ENCODE data around the gene CHMP6. TPM values are rescaled to one million over a fixed set of nuclear protein-coding genes. Genes with fewer than 3 reads are reported as not detected.

The CHMP6 gene
- total RNA-seq, 1 experiment from 2014 or later, result 22.0 TPM

- TF ChIP-seq, protein P1, sequence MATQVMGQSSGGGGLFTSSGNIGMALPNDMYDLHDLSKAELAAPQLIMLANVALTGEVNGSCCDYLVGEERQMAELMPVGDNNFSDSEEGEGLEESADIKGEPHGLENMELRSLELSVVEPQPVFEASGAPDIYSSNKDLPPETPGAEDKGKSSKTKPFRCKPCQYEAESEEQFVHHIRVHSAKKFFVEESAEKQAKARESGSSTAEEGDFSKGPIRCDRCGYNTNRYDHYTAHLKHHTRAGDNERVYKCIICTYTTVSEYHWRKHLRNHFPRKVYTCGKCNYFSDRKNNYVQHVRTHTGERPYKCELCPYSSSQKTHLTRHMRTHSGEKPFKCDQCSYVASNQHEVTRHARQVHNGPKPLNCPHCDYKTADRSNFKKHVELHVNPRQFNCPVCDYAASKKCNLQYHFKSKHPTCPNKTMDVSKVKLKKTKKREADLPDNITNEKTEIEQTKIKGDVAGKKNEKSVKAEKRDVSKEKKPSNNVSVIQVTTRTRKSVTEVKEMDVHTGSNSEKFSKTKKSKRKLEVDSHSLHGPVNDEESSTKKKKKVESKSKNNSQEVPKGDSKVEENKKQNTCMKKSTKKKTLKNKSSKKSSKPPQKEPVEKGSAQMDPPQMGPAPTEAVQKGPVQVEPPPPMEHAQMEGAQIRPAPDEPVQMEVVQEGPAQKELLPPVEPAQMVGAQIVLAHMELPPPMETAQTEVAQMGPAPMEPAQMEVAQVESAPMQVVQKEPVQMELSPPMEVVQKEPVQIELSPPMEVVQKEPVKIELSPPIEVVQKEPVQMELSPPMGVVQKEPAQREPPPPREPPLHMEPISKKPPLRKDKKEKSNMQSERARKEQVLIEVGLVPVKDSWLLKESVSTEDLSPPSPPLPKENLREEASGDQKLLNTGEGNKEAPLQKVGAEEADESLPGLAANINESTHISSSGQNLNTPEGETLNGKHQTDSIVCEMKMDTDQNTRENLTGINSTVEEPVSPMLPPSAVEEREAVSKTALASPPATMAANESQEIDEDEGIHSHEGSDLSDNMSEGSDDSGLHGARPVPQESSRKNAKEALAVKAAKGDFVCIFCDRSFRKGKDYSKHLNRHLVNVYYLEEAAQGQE (IDR thresholded peaks at IDR 0.05; ENCODE audit: low read depth), result no peak
- TF ChIP-seq CBX3 (IDR thresholded peaks at IDR 0.05; ENCODE audit: low read depth) (no peak), SP1 (IDR thresholded peaks at IDR 0.05; ENCODE audit: low read depth) (no peak), SRF (IDR thresholded peaks at IDR 0.05; ENCODE audit: low read depth) (no peak), RAD21 (IDR thresholded peaks at IDR 0.05; ENCODE audit: low read depth) (no peak), YY1 (IDR thresholded peaks at IDR 0.05; ENCODE audit: extremely low read depth, insufficient replicate concordance, low read depth, low read length) (no peak), SIN3A (IDR thresholded peaks at IDR 0.05; ENCODE audit: low read depth) (no peak)
- TF ChIP-seq, protein P2, sequence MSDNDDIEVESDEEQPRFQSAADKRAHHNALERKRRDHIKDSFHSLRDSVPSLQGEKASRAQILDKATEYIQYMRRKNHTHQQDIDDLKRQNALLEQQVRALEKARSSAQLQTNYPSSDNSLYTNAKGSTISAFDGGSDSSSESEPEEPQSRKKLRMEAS (IDR thresholded peaks at IDR 0.05), result no peak
Measured at GRCh38 chr17:80979547-80980378, 11.9 kb upstream of the CHMP6 start (continued).

- Histone ChIP-seq H3K36me3 (ENCODE audit: control insufficient read depth in 1 of 2, insufficient read depth in 2 of 2, low read length in 2 of 2) (no peaks in the 10 kb centered on the region), H3K79me2 (ENCODE audit: insufficient read depth, low read length) (no peaks in the 10 kb centered on the region), H3K9me3 (ENCODE audit: control insufficient read depth in 1 of 2, insufficient read depth in 1 of 2, low read depth in 1 of 2, low read length in 2 of 2) (no peaks in the 10 kb centered on the region), H3K4me1 (ENCODE audit: control insufficient read depth in 1 of 2, insufficient read depth in 2 of 2, low read length in 2 of 2) (peaks cover 16 to 29% of the 10 kb centered on the region in 2 experiments), H4K20me1 (ENCODE audit: insufficient read depth) (no peaks in the 10 kb centered on the region), H3K27ac (ENCODE audit: low read depth, low read length) (no peak overlapping the region), H3K4me2 (ENCODE audit: low read length) (no peak overlapping the region), H2AFZ (ENCODE audit: low read depth, low read length, poor library complexity, severe bottlenecking) (no peak overlapping the region), H3K4me3 (replicated peaks in 1 of 2; ENCODE audit: low read depth in 1 of 2, low read length in 2 of 2) (no peak overlapping the region), H3K9ac (ENCODE audit: low read length) (no peak overlapping the region), H3K9me2 (ENCODE audit: insufficient read depth) (no peaks in the 10 kb centered on the region), H3K27me3 (ENCODE audit: insufficient read depth, low read length) (no peaks in the 10 kb centered on the region)
- POLR2A ChIA-PET, result no interaction called here
- intact Hi-C loops (cut with micrococcal nuclease), result loop anchor here (1.0 to 10.0 kb wide), 4 partner anchors 244 to 973 kb away; partner anchors contain the start of gene CEP131
- RAD21 ChIA-PET (ENCODE audit: low non-redundant PET in 1 of 2, low total read pairs in 2 of 2, uncharacterized antibody in 2 of 2, unreplicated experiment in 2 of 2), result interaction anchor here in 1 of 2 experiments (1.0 kb wide), 1 partner anchor 554 kb away, joined by 5 read pairs; no protein-coding TSS in a partner anchor
- ATAC-seq, result no peak
- no TSS peak for BruUV-seq (replicated peaks)
- no peak for DNase-seq (ENCODE audit: low read depth, low spot score)
- CTCF ChIA-PET, result interaction anchor here (1.2 to 1.5 kb wide), 2 partner anchors 10 to 554 kb away, joined by 4 to 9 read pairs; partner anchors contain the start of gene CHMP6
- TF ChIP-seq RAD21 (IDR thresholded peaks at IDR 0.05; ENCODE audit: low read depth), result no peak
- no peak for TF ChIP-seq ZFX (IDR thresholded peaks at IDR 0.05)
- TF ChIP-seq, protein P2 (IDR thresholded peaks at IDR 0.05), result no peak
- TF ChIP-seq, protein P1 (IDR thresholded peaks at IDR 0.05; ENCODE audit: low read depth), result no peak
- TF ChIP-seq POLR2A (IDR thresholded peaks at IDR 0.05; ENCODE audit: borderline replicate concordance, extremely low read depth, insufficient read depth, insufficient read length), result no peak
- no peak for TF ChIP-seq EZH2 (IDR thresholded peaks at IDR 0.05)
- no peak for TF ChIP-seq SRF (IDR thresholded peaks at IDR 0.05; ENCODE audit: low read depth)
- TF ChIP-seq CBX3 (IDR thresholded peaks at IDR 0.05; ENCODE audit: low read depth), result no peak
- TF ChIP-seq EZH2phosphoT487 (IDR thresholded peaks at IDR 0.05; ENCODE audit: borderline replicate concordance), result no peak
Measured at GRCh38 chr17:80980397-80981061, 11.1 kb upstream of the CHMP6 start.
